HepG2 (cell line): Measurements from ENCODE around the gene HEMK1. TPM values are rescaled to one million over a fixed set of nuclear protein-coding genes. Genes with fewer than 3 reads are reported as not detected.

Experiments used
- GABPB1 ChIP-seq: IDR thresholded peaks from 2 replicates; pipeline ENCODE4 v1.6.1; 2016; ENCODE audit warnings: mild to moderate bottlenecking, missing genetic modification reagents, moderate library complexity, missing compliant biosample characterization
- GTF2F1 ChIP-seq: fragments of 150-350 bp; IDR thresholded peaks from 2 replicates; pipeline ENCODE4 v1.6.1; 2014; ENCODE audit warnings: low read length
- IKZF4 ChIP-seq: sonication (generic); formaldehyde crosslinking; IDR thresholded peaks from 2 replicates; pipeline ENCODE4 v1.5.1; 2020; ENCODE audit warnings: borderline replicate concordance, mild to moderate bottlenecking, low read depth, missing genetic modification reagents; ENCODE audit errors: not compliant biosample characterization
- MAZ ChIP-seq, 2 experiments: sonication (generic) in 1 of 2; formaldehyde crosslinking in 1 of 2; IDR thresholded peaks; 2 replicates each; pipeline versions ENCODE4 v1.5.0 to v1.6.1; 2012 to 2020; ENCODE audit warnings: low read depth in 2 of 2, mild to moderate bottlenecking in 2 of 2, borderline replicate concordance in 1 of 2, improper control_type of control experiment in 1 of 2, low read length in 1 of 2, missing genetic modification reagents in 1 of 2, moderate library complexity in 1 of 2
- MED13 ChIP-seq: sonication (generic); formaldehyde crosslinking; IDR thresholded peaks from 2 replicates; pipeline ENCODE4 v1.5.0; 2020; ENCODE audit warnings: missing genetic modification reagents
- SP1 ChIP-seq, 2 experiments: fragments of 450-650 bp in 1 of 2; sonication (generic) in 1 of 2; formaldehyde crosslinking in 1 of 2; IDR thresholded peaks; 2 replicates each; pipeline versions ENCODE4 v1.4.0 to v1.6.1; 2016 to 2020; ENCODE audit warnings: missing genetic modification reagents in 1 of 2
- USF2 ChIP-seq, 2 experiments: sonication (generic) in 1 of 2; formaldehyde crosslinking in 1 of 2; IDR thresholded peaks; 2 replicates each; pipeline versions ENCODE4 v1.5.1 to v1.6.1; 2011 to 2020; ENCODE audit warnings: borderline replicate concordance in 1 of 2, low read depth in 1 of 2, low read length in 1 of 2, mild to moderate bottlenecking in 1 of 2, missing genetic modification reagents in 1 of 2, moderate library complexity in 1 of 2
- ZNF251 ChIP-seq: sonication (generic); formaldehyde crosslinking; IDR thresholded peaks from 2 replicates; pipeline ENCODE4 v1.9.0; 2021; ENCODE audit warnings: mild to moderate bottlenecking, missing genetic modification reagents
- ZNF253 ChIP-seq: sonication (generic); formaldehyde crosslinking; IDR thresholded peaks from 2 replicates; pipeline ENCODE4 v1.8.0; 2022; ENCODE audit warnings: mild to moderate bottlenecking, missing genetic modification reagents, borderline replicate concordance
- ZNF616 ChIP-seq: sonication (generic); formaldehyde crosslinking; IDR thresholded peaks from 2 replicates; pipeline ENCODE4 v1.5.0; 2020; ENCODE audit warnings: low read depth, mild to moderate bottlenecking, missing genetic modification reagents
- ZNF678 ChIP-seq: sonication (generic); formaldehyde crosslinking; IDR thresholded peaks from 2 replicates; pipeline ENCODE4 v1.4.0; 2020; ENCODE audit warnings: mild to moderate bottlenecking, missing genetic modification reagents
- polyA plus RNA-seq, 8 experiments: library from polyadenylated mRNA; depleted of rRNA in 3 of 8; stranded (reverse) in 7 of 8; unstranded in 1 of 8; fragments of >200 nt; fragmentation: Illumina TruSeq in 4 of 8; extraction: Trizol in 4 of 8; gene quantifications; 2 replicates each; pipeline versions ENCODE4 v1.2.1 to v1.2.3, GENCODE V29; 2011 to 2016; ENCODE audit warnings: low read depth in 4 of 8, missing spikeins in 1 of 8, mixed read lengths in 1 of 8; ENCODE audit not compliant: insufficient read depth in 1 of 8
- total RNA-seq, 5 experiments: library from RNA; depleted of rRNA; stranded (reverse); fragments of >200 nt; fragmentation: Illumina TruSeq; extraction: Trizol; gene quantifications; 2 replicates each; pipeline ENCODE4 v1.2.3, GENCODE V29; 2016; ENCODE audit warnings: low read depth in 1 of 5
- TF ChIP-seq, protein P1 (sequence below): sonication (generic); formaldehyde crosslinking; IDR thresholded peaks from 2 replicates; pipeline ENCODE4 v1.9.0; 2021; ENCODE audit warnings: mild to moderate bottlenecking, missing genetic modification reagents
- TF ChIP-seq, protein P2 (sequence below): sonication (generic); formaldehyde crosslinking; IDR thresholded peaks from 2 replicates; pipeline ENCODE4 v1.4.0; 2020; ENCODE audit warnings: missing genetic modification reagents

HEMK1 gene
- total and polyA plus RNA-seq, 2 of the 13 experiments (the other 11 are each of a cell fraction or from before 2014, with no cell fraction given): 9.8 to 12.6 TPM

- no peak for TF ChIP-seq GTF2F1
- peak; percentile 98 for TF ChIP-seq GABPB1 (CRISPR knock-in tag)
- TF ChIP-seq IKZF4: no peak
- no peak for TF ChIP-seq USF2 (IDR thresholded peaks at IDR 0.05; ENCODE audit: low read depth, low read length)
- no peak for TF ChIP-seq USF2 (CRISPR knock-in tag; IDR thresholded peaks at IDR 0.05; ENCODE audit: borderline replicate concordance)
- TF ChIP-seq, protein P1, sequence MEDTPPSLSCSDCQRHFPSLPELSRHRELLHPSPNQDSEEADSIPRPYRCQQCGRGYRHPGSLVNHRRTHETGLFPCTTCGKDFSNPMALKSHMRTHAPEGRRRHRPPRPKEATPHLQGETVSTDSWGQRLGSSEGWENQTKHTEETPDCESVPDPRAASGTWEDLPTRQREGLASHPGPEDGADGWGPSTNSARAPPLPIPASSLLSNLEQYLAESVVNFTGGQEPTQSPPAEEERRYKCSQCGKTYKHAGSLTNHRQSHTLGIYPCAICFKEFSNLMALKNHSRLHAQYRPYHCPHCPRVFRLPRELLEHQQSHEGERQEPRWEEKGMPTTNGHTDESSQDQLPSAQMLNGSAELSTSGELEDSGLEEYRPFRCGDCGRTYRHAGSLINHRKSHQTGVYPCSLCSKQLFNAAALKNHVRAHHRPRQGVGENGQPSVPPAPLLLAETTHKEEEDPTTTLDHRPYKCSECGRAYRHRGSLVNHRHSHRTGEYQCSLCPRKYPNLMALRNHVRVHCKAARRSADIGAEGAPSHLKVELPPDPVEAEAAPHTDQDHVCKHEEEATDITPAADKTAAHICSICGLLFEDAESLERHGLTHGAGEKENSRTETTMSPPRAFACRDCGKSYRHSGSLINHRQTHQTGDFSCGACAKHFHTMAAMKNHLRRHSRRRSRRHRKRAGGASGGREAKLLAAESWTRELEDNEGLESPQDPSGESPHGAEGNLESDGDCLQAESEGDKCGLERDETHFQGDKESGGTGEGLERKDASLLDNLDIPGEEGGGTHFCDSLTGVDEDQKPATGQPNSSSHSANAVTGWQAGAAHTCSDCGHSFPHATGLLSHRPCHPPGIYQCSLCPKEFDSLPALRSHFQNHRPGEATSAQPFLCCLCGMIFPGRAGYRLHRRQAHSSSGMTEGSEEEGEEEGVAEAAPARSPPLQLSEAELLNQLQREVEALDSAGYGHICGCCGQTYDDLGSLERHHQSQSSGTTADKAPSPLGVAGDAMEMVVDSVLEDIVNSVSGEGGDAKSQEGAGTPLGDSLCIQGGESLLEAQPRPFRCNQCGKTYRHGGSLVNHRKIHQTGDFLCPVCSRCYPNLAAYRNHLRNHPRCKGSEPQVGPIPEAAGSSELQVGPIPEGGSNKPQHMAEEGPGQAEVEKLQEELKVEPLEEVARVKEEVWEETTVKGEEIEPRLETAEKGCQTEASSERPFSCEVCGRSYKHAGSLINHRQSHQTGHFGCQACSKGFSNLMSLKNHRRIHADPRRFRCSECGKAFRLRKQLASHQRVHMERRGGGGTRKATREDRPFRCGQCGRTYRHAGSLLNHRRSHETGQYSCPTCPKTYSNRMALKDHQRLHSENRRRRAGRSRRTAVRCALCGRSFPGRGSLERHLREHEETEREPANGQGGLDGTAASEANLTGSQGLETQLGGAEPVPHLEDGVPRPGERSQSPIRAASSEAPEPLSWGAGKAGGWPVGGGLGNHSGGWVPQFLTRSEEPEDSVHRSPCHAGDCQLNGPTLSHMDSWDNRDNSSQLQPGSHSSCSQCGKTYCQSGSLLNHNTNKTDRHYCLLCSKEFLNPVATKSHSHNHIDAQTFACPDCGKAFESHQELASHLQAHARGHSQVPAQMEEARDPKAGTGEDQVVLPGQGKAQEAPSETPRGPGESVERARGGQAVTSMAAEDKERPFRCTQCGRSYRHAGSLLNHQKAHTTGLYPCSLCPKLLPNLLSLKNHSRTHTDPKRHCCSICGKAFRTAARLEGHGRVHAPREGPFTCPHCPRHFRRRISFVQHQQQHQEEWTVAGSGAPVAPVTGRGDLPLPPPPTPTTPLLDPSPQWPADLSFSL (CRISPR knock-in tag): no peak
- TF ChIP-seq ZNF616: no peak
- TF ChIP-seq MED13 (CRISPR knock-in tag): 0 out of 2 replicates have a peak, but pooled peaks have one; percentile 16
- TF ChIP-seq, protein P2, sequence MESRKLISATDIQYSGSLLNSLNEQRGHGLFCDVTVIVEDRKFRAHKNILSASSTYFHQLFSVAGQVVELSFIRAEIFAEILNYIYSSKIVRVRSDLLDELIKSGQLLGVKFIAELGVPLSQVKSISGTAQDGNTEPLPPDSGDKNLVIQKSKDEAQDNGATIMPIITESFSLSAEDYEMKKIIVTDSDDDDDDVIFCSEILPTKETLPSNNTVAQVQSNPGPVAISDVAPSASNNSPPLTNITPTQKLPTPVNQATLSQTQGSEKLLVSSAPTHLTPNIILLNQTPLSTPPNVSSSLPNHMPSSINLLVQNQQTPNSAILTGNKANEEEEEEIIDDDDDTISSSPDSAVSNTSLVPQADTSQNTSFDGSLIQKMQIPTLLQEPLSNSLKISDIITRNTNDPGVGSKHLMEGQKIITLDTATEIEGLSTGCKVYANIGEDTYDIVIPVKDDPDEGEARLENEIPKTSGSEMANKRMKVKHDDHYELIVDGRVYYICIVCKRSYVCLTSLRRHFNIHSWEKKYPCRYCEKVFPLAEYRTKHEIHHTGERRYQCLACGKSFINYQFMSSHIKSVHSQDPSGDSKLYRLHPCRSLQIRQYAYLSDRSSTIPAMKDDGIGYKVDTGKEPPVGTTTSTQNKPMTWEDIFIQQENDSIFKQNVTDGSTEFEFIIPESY (CRISPR knock-in tag): 0 out of 2 replicates have a peak, but pooled peaks have one; percentile 34
- no peak for TF ChIP-seq SP1 (IDR thresholded peaks at IDR 0.05)
- TF ChIP-seq SP1 (CRISPR knock-in tag; IDR thresholded peaks at IDR 0.05): no peak; the same call in none of the 2 replicates
- TF ChIP-seq MAZ (IDR thresholded peaks at IDR 0.05; ENCODE audit: borderline replicate concordance, low read depth, low read length): peak; percentile 82; the same call in 1 of the 2 replicates
- TF ChIP-seq MAZ (CRISPR knock-in tag; IDR thresholded peaks at IDR 0.05; ENCODE audit: low read depth): no peak
- TF ChIP-seq ZNF678: no peak
- TF ChIP-seq ZNF253 (CRISPR knock-in tag): no peak
- TF ChIP-seq ZNF251: no peak
These were observed at the start of gene HEMK1 (continued) for GRCh38 chr3:50568947-50569749.
